ENCODE measurements around the gene RASA3.

GRCh38 chr13:114064450-114065140 lies 67.8 kb downstream of the RASA3 start:
- TF ChIP-seq ZNF75A (CRISPR knock-in tag; IDR thresholded peaks at IDR 0.05) (no peak), FOXJ3 (CRISPR knock-in tag; IDR thresholded peaks at IDR 0.05) (no peak), CBX8 (IDR thresholded peaks at IDR 0.05; ENCODE audit: borderline replicate concordance, extremely low read depth, low read depth, low read length, poor library complexity, severe bottlenecking) (no peak), NCOR1 (IDR thresholded peaks at IDR 0.05) (no peak), POLR2AphosphoS5 (IDR thresholded peaks at IDR 0.05; ENCODE audit: control insufficient read depth, insufficient read depth, low read depth, low read length) (no peak)
- TF ChIP-seq, protein P1, sequence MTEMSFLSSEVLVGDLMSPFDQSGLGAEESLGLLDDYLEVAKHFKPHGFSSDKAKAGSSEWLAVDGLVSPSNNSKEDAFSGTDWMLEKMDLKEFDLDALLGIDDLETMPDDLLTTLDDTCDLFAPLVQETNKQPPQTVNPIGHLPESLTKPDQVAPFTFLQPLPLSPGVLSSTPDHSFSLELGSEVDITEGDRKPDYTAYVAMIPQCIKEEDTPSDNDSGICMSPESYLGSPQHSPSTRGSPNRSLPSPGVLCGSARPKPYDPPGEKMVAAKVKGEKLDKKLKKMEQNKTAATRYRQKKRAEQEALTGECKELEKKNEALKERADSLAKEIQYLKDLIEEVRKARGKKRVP (CRISPR knock-in tag; IDR thresholded peaks at IDR 0.05) = no peak

All from K562 (cell line).